Panc1 (cell line): ENCODE data around the gene ECEL1. TPM values are rescaled to one million over a fixed set of nuclear protein-coding genes. Genes with fewer than 3 reads are reported as not detected.
"Not testable (repeated sequence)": the region's sequence is repeated elsewhere in the genome, so short reads cannot be mapped to it uniquely, and the experiment has no call there.

Experiments used
- ATAC-seq: fragments of 200-7000 bp; cut with Tn5 transposase; 2 replicates; pipeline ENCODE4 v1.9.1; 2020; ENCODE audit warnings: mild to moderate bottlenecking, moderate library complexity
- BruUV-seq: library from RNA; stranded (reverse); fragments of 400-500 nt; replicated peaks from 2 replicates; lab custom pipeline; 2021; lab: Mats Ljungman, UMichigan
- CTCF ChIA-PET: fragments of 300-600 bp; sonication (Branson Sonifier 250); formaldehyde crosslinking; loops from one replicate; lab custom pipeline; 2022; ENCODE audit warnings: antibody characterized with exemption; lab: Charles Lee
- POLR2A ChIA-PET: fragments of 300-600 bp; sonication (Branson Sonifier 250); formaldehyde crosslinking; loops from one replicate; lab custom pipeline; 2022; ENCODE audit warnings: antibody characterized with exemption; lab: Charles Lee
- DNase-seq: peaks from one replicate; pipeline ENCODE4 v3.0.0-alpha.2; 2010; ENCODE audit warnings: low read depth, low spot score
- H3K27ac ChIP-seq: 2 replicates; pipeline ENCODE4 v1.5.1; 2011; ENCODE audit warnings: mild to moderate bottlenecking, low read length, inconsistent platforms
- H3K27me3 ChIP-seq: fragments of 200-500 bp; sonication (Bioruptor generic); 2 replicates; pipeline ENCODE4 v1.6.0; 2014; ENCODE audit warnings: low read length, inconsistent platforms; ENCODE audit not compliant: control insufficient read depth, insufficient read depth
- H3K36me3 ChIP-seq: fragments of 200-500 bp; sonication (Bioruptor generic); 2 replicates; pipeline ENCODE4 v1.5.1; 2014; ENCODE audit warnings: inconsistent platforms, mild to moderate bottlenecking, low read length, moderate library complexity; ENCODE audit not compliant: control insufficient read depth, insufficient read depth
- H3K4me1 ChIP-seq: 2 replicates; pipeline ENCODE4 v1.5.1; 2011; ENCODE audit warnings: inconsistent platforms, mild to moderate bottlenecking, low read length, moderate library complexity; ENCODE audit not compliant: control insufficient read depth, insufficient read depth
- H3K4me3 ChIP-seq, 2 experiments: 2 replicates each; pipeline ENCODE4 v1.5.1; 2011 to 2012; ENCODE audit warnings: low read depth in 2 of 2, low read length in 2 of 2, mild to moderate bottlenecking in 2 of 2, inconsistent platforms in 1 of 2, moderate library complexity in 1 of 2
- H3K9me3 ChIP-seq: fragments of 200-500 bp; sonication (Bioruptor generic); 2 replicates; pipeline ENCODE4 v1.5.1; 2014; ENCODE audit warnings: low read depth, mild to moderate bottlenecking, inconsistent platforms, low read length, moderate library complexity; ENCODE audit not compliant: control insufficient read depth, insufficient read depth
- CTCF ChIP-seq: fragments of 450-650 bp; IDR thresholded peaks from 2 replicates; pipeline ENCODE4 v1.5.1; 2017; ENCODE audit warnings: mild to moderate bottlenecking
- POLR2AphosphoS5 ChIP-seq: IDR thresholded peaks from 2 replicates; pipeline ENCODE4 v1.6.1; 2012; ENCODE audit warnings: mild to moderate bottlenecking, low read depth, low read length, moderate library complexity
- REST ChIP-seq, 2 experiments: IDR thresholded peaks; 2 replicates each; pipeline ENCODE4 v1.6.1; 2011 to 2012; ENCODE audit warnings: low read depth in 2 of 2, control low read depth in 1 of 2, low read length in 1 of 2, mild to moderate bottlenecking in 1 of 2, moderate library complexity in 1 of 2; ENCODE audit not compliant: insufficient read depth in 1 of 2
- SIN3A ChIP-seq: IDR thresholded peaks from 2 replicates; pipeline ENCODE4 v1.6.1; 2012; ENCODE audit warnings: low read depth, mild to moderate bottlenecking, low read length, moderate library complexity, borderline replicate concordance; ENCODE audit not compliant: insufficient read depth
- TCF7L2 ChIP-seq: IDR thresholded peaks from 2 replicates; pipeline ENCODE4 v1.6.1; 2011; ENCODE audit warnings: mild to moderate bottlenecking, low read depth, low read length, inconsistent platforms
- in situ Hi-C: cut with HindIII; loops from 2 replicates; pipeline ENCODE4 v1.10.0; 2016; ENCODE audit warnings: low sequenced_read_pairs, low pct_unique_long_range_greater_than_20kb
- intact Hi-C: fragments of 100-400 bp; cut with micrococcal nuclease; formaldehyde crosslinking; loops from one replicate; pipeline ENCODE4 v1.10.0; 2022; ENCODE audit not compliant: unreplicated experiment
- total RNA-seq: library from RNA; stranded (reverse); gene quantifications from one replicate; pipeline ENCODE4 v1.2.1, GENCODE V29; 2021; ENCODE audit not compliant: unreplicated experiment

ECEL1 gene
- total RNA-seq, 1 experiment from 2014 or later, result 2.9 TPM

- Histone ChIP-seq H3K36me3 (no peaks in the 10 kb centered on the region), H3K9me3 (no peaks in the 10 kb centered on the region; the same call in 1 of the 2 replicates), H3K27me3 (no peaks in the 10 kb centered on the region), H3K27ac (no peak overlapping the region), H3K4me1 (no peaks in the 10 kb centered on the region), H3K4me3 (no peak overlapping the region)
- no TSS peak for BruUV-seq
- in situ Hi-C loops, result no loop called here
- ChIA-PET POLR2A (no interaction called here), CTCF (no interaction called here)
- ATAC-seq (no peak), DNase-seq (no peak)
- TF ChIP-seq REST (IDR thresholded peaks at IDR 0.05; ENCODE audit: insufficient read depth in 1 of 2, low read depth in 2 of 2, low read length in 1 of 2) (no peak), POLR2AphosphoS5 (no peak), CTCF (no peak), TCF7L2 (no peak), SIN3A (no peak)
- intact Hi-C loops, result no loop called here
Measured at GRCh38 chr2:232533944-232534710, 46.5 kb upstream of the ECEL1 start.

GRCh38 chr2:232532821-232533220, 45.2 kb upstream of the ECEL1 start:
- ATAC-seq, intact Hi-C loops, H3K4me1 ChIP-seq, H3K4me3 ChIP-seq, H3K27ac ChIP-seq, H3K36me3 ChIP-seq, H3K27me3 ChIP-seq, DNase-seq, H3K9me3 ChIP-seq, in situ Hi-C loops, POLR2A ChIA-PET, BruUV-seq: not testable (repeated sequence)
- CTCF ChIA-PET, result interaction anchor here (0.5 kb wide), 1 partner anchor 254 kb away, joined by 3 read pairs; no protein-coding TSS in a partner anchor

GRCh38 chr2:232532419-232532818, 44.8 kb upstream of the ECEL1 start:
- DNase-seq (no peak), ATAC-seq (no peak)
- ChIA-PET POLR2A (interaction anchor here (0.6 kb wide), 1 partner anchor 146 kb away, joined by 7 read pairs; no protein-coding TSS in a partner anchor), CTCF (interaction anchor here (0.5 to 0.6 kb wide), 2 partner anchors 44 to 255 kb away, joined by 3 to 8 read pairs; no protein-coding TSS in a partner anchor)
- no TSS peak for BruUV-seq
- no peak overlapping the region for H3K27ac ChIP-seq
- in situ Hi-C loops (no loop called here), intact Hi-C loops (no loop called here)
- no peaks in the 10 kb centered on the region for H3K36me3 ChIP-seq
- TF ChIP-seq SIN3A, result no peak
- no peak for TF ChIP-seq TCF7L2
- TF ChIP-seq REST (IDR thresholded peaks at IDR 0.05; ENCODE audit: insufficient read depth in 1 of 2, low read depth in 2 of 2, low read length in 1 of 2), result no peak
- no peak for TF ChIP-seq POLR2AphosphoS5
- no peak for TF ChIP-seq CTCF
- no peak overlapping the region for H3K4me3 ChIP-seq
- no peaks in the 10 kb centered on the region for H3K27me3 ChIP-seq
- H3K4me1 ChIP-seq, result no peaks in the 10 kb centered on the region
- no peaks in the 10 kb centered on the region; the same call in 1 of the 2 replicates for H3K9me3 ChIP-seq
